Astrocyte (in vitro differentiated cells and primary cell): Measurements from ENCODE around the gene CEP68.

Experiments
- CTCF ChIP-seq: IDR thresholded peaks from 2 replicates; pipeline ENCODE4 v1.5.1; 2011; ENCODE audit warnings: low read depth, mild to moderate bottlenecking, inconsistent platforms, low read length, moderate library complexity; ENCODE audit not compliant: insufficient read depth
- EZH2 ChIP-seq: IDR thresholded peaks from 2 replicates; pipeline ENCODE4 v1.6.1; 2012; ENCODE audit warnings: mild to moderate bottlenecking, low read length, inconsistent platforms; ENCODE audit not compliant: insufficient read depth

GRCh38 chr2:65022189-65022588 lies 34.0 kb upstream of the CEP68 start:
- TF ChIP-seq EZH2 (no peak), CTCF (no peak)
